Measurements from ENCODE around the gene GCH1. TPM values are rescaled to one million over a fixed set of nuclear protein-coding genes. Genes with fewer than 3 reads are reported as not detected.
"Not testable (repeated sequence)": the region's sequence is repeated elsewhere in the genome, so short reads cannot be mapped to it uniquely, and the experiment has no call there.

GCH1 gene
- total and polyA plus RNA-seq, 2 donors, result 16.4 to 22.5 TPM

DNA sequence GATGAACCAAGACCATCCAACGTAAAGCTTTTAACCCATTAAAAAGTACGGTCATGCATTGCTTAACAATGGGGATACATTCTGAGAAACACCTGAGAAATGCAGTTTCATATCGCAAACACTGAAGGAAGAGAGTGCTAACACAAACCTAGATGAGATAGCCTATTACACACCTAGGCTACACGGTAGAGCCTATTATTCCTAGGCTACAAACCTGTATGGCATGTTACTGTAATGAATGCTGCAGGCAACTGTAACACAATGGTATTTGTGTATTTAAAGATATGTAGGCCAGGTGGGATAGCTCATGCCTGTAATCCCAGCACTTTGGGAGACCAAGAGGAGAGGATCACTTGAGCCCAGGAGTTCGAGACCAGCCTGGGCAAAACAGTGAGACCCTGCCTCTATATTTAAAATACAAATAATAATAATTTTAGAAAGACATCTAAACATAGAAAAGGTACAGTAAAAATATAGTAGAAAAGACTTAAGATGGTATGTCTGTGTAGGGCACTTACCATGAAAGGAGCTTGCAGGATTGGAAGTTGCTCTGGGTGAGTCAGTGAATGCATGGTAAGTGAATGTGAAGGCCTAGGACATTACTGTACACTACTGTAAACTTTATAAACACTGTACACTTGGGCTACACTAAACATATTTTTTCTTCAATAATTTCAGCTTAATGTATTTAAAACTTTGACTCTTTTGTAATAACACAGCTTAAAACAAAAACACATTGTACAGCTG is 4.6 kb downstream of the GCH1 start:
- not testable (repeated sequence) for DNase-seq (ENCODE audit: low read depth in 6 of 9, low spot score in 9 of 9); H3K27ac ChIP-seq (ENCODE audit: low read depth in 1 of 2, low read length in 1 of 2); H3K36me3 ChIP-seq (ENCODE audit: control insufficient read depth in 2 of 2, insufficient read depth in 2 of 2, low read length in 1 of 2); H3K27me3 ChIP-seq (ENCODE audit: control insufficient read depth in 2 of 2, insufficient read depth in 1 of 2, low read length in 1 of 2); H3K4me3 ChIP-seq (ENCODE audit: low read length in 2 of 2); H3K9me3 ChIP-seq (ENCODE audit: control insufficient read depth in 2 of 2, insufficient read depth in 1 of 2, low read length in 1 of 2)
- 98% methylated on average over 5 of the region's 5 CpGs for WGBS
- peaks cover 9 to 10% of the 10 kb centered on the region in 2 donors for H3K4me1 ChIP-seq (ENCODE audit: control insufficient read depth in 2 of 2, insufficient read depth in 2 of 2, low read length in 2 of 2)

DNA sequence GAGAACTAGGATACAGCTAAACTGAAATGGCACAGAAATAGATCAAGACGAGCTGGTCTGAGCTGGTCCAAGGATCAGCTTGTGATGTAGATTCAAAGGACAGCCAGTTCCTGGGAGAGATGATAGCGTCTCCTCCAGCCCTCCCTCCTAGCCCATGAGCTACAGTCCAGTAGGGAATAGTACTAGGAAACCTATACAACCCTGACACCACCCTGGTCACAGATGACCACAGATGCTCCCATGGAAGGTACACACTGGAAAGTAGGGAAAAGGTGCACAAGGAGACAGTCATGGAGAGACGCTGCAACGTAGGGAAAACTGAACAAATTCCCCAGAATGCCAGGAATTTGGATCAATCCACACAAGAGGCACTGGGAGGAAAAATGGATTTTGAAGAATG is 6.9 kb downstream of the GCH1 start:
- Histone ChIP-seq H3K9me3 (ENCODE audit: control insufficient read depth in 2 of 2, insufficient read depth in 1 of 2, low read length in 1 of 2) (no peaks in the 10 kb centered on the region), H3K27ac (ENCODE audit: low read depth in 1 of 2, low read length in 1 of 2) (no peak overlapping the region), H3K4me1 (ENCODE audit: control insufficient read depth in 2 of 2, insufficient read depth in 2 of 2, low read length in 2 of 2) (no peaks in the 10 kb centered on the region), H3K27me3 (ENCODE audit: control insufficient read depth in 2 of 2, insufficient read depth in 1 of 2, low read length in 1 of 2) (no peaks in the 10 kb centered on the region), H3K36me3 (ENCODE audit: control insufficient read depth in 2 of 2, insufficient read depth in 2 of 2, low read length in 1 of 2) (no peaks in the 10 kb centered on the region), H3K4me3 (ENCODE audit: low read length in 2 of 2) (no peak overlapping the region)
- WGBS, result 97% methylated on average over 4 of the region's 4 CpGs
- DNase-seq (ENCODE audit: low read depth in 6 of 9, low spot score in 9 of 9), result no peak

GRCh38 chr14:54894995-54895394 is 7.6 kb downstream of the GCH1 start:
- Histone ChIP-seq H3K4me3 (ENCODE audit: low read length in 2 of 2) (no peak overlapping the region), H3K9me3 (ENCODE audit: control insufficient read depth in 2 of 2, insufficient read depth in 1 of 2, low read length in 1 of 2) (no peaks in the 10 kb centered on the region), H3K36me3 (ENCODE audit: control insufficient read depth in 2 of 2, insufficient read depth in 2 of 2, low read length in 1 of 2) (no peaks in the 10 kb centered on the region), H3K27me3 (ENCODE audit: control insufficient read depth in 2 of 2, insufficient read depth in 1 of 2, low read length in 1 of 2) (no peaks in the 10 kb centered on the region), H3K4me1 (ENCODE audit: control insufficient read depth in 2 of 2, insufficient read depth in 2 of 2, low read length in 2 of 2) (no peaks in the 10 kb centered on the region), H3K27ac (ENCODE audit: low read depth in 1 of 2, low read length in 1 of 2) (no peak overlapping the region)
- no peak for DNase-seq (ENCODE audit: low read depth in 6 of 9, low spot score in 9 of 9)
- 91% methylated on average over 3 of the region's 3 CpGs for WGBS

DNA sequence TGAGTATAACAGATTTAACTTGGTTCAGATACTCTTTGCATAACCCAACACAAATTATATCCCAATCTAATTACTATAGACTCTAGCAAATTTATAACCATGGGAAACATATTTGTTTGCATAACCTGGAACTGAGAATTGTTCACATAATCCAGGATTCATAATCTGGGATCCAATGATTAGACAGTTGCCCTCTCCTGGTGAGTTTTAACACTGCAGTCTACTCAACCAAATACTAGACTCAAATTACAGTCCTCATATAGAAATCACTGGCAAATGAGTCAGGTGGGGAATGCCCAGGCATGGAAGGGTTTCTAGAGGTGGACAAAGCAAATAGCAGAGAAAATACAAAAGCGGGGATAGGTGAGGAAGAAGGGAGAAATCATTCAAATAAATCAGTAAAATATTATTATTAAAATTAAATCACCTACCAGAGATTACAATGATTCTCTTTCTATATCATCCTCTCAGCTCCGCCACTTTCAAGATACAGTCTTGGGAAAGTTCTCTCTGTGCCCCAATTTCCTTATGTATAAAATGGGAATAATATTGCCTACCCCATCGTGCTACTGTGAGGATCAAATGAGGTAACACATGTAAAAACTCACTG is 9.4 kb downstream of the GCH1 start:
- WGBS, result 91% methylated on average over 3 of the region's 3 CpGs
- peak in 2 of 9 donors; percentile 24 to 43 for DNase-seq (ENCODE audit: low read depth in 6 of 9, low spot score in 9 of 9)
- no peaks in the 10 kb centered on the region for H3K4me1 ChIP-seq (ENCODE audit: control insufficient read depth in 2 of 2, insufficient read depth in 2 of 2, low read length in 2 of 2)

GRCh38 chr14:54891471-54892245 is 11.0 kb downstream of the GCH1 start:
- WGBS, result 84% methylated on average over 10 of the region's 10 CpGs
- no peaks in the 10 kb centered on the region for H3K9me3 ChIP-seq (ENCODE audit: control insufficient read depth in 2 of 2, insufficient read depth in 1 of 2, low read length in 1 of 2)
- no peak overlapping the region for H3K27ac ChIP-seq (ENCODE audit: low read depth in 1 of 2, low read length in 1 of 2)
- H3K4me1 ChIP-seq (ENCODE audit: control insufficient read depth in 2 of 2, insufficient read depth in 2 of 2, low read length in 2 of 2), result no peaks in the 10 kb centered on the region
- DNase-seq (ENCODE audit: low read depth in 6 of 9, low spot score in 9 of 9), result no peak
- H3K4me3 ChIP-seq (ENCODE audit: low read length in 2 of 2), result no peak overlapping the region
- H3K27me3 ChIP-seq (ENCODE audit: control insufficient read depth in 2 of 2, insufficient read depth in 1 of 2, low read length in 1 of 2), result no peaks in the 10 kb centered on the region
- no peaks in the 10 kb centered on the region for H3K36me3 ChIP-seq (ENCODE audit: control insufficient read depth in 2 of 2, insufficient read depth in 2 of 2, low read length in 1 of 2)

More for the DNA sequence above, 9.4 kb downstream of the GCH1 start:
- Histone ChIP-seq H3K27me3 (ENCODE audit: control insufficient read depth in 2 of 2, insufficient read depth in 1 of 2, low read length in 1 of 2) (no peaks in the 10 kb centered on the region), H3K4me3 (ENCODE audit: low read length in 2 of 2) (no peak overlapping the region), H3K27ac (ENCODE audit: low read depth in 1 of 2, low read length in 1 of 2) (no peak overlapping the region), H3K36me3 (ENCODE audit: control insufficient read depth in 2 of 2, insufficient read depth in 2 of 2, low read length in 1 of 2) (no peaks in the 10 kb centered on the region), H3K9me3 (ENCODE audit: control insufficient read depth in 2 of 2, insufficient read depth in 1 of 2, low read length in 1 of 2) (no peaks in the 10 kb centered on the region)

GRCh38 chr14:54890788-54891187 is 11.8 kb downstream of the GCH1 start:
- Histone ChIP-seq H3K36me3 (ENCODE audit: control insufficient read depth in 2 of 2, insufficient read depth in 2 of 2, low read length in 1 of 2) (no peaks in the 10 kb centered on the region), H3K4me3 (ENCODE audit: low read length in 2 of 2) (no peak overlapping the region), H3K27me3 (ENCODE audit: control insufficient read depth in 2 of 2, insufficient read depth in 1 of 2, low read length in 1 of 2) (no peaks in the 10 kb centered on the region), H3K27ac (ENCODE audit: low read depth in 1 of 2, low read length in 1 of 2) (no peak overlapping the region), H3K9me3 (ENCODE audit: control insufficient read depth in 2 of 2, insufficient read depth in 1 of 2, low read length in 1 of 2) (no peaks in the 10 kb centered on the region), H3K4me1 (ENCODE audit: control insufficient read depth in 2 of 2, insufficient read depth in 2 of 2, low read length in 2 of 2) (no peaks in the 10 kb centered on the region)
- WGBS, result 98% methylated on average over 1 of the region's 1 CpG
- no peak for DNase-seq (ENCODE audit: low read depth in 6 of 9, low spot score in 9 of 9)

GRCh38 chr14:54889919-54890318 is 12.7 kb downstream of the GCH1 start:
- Histone ChIP-seq H3K9me3 (ENCODE audit: control insufficient read depth in 2 of 2, insufficient read depth in 1 of 2, low read length in 1 of 2) (no peaks in the 10 kb centered on the region), H3K4me1 (ENCODE audit: control insufficient read depth in 2 of 2, insufficient read depth in 2 of 2, low read length in 2 of 2) (no peaks in the 10 kb centered on the region), H3K27ac (ENCODE audit: low read depth in 1 of 2, low read length in 1 of 2) (no peak overlapping the region), H3K27me3 (ENCODE audit: control insufficient read depth in 2 of 2, insufficient read depth in 1 of 2, low read length in 1 of 2) (no peaks in the 10 kb centered on the region), H3K4me3 (ENCODE audit: low read length in 2 of 2) (no peak overlapping the region), H3K36me3 (ENCODE audit: control insufficient read depth in 2 of 2, insufficient read depth in 2 of 2, low read length in 1 of 2) (no peaks in the 10 kb centered on the region)
- DNase-seq (ENCODE audit: low read depth in 6 of 9, low spot score in 9 of 9), result no peak
- WGBS, result 97% methylated on average over 8 of the region's 8 CpGs

- DNase-seq (ENCODE audit: low read depth in 6 of 9, low spot score in 9 of 9), result no peak
- Histone ChIP-seq H3K27ac (ENCODE audit: low read depth in 1 of 2, low read length in 1 of 2) (no peak overlapping the region), H3K4me3 (ENCODE audit: low read length in 2 of 2) (no peak overlapping the region), H3K27me3 (ENCODE audit: control insufficient read depth in 2 of 2, insufficient read depth in 1 of 2, low read length in 1 of 2) (no peaks in the 10 kb centered on the region), H3K9me3 (ENCODE audit: control insufficient read depth in 2 of 2, insufficient read depth in 1 of 2, low read length in 1 of 2) (no peaks in the 10 kb centered on the region), H3K36me3 (ENCODE audit: control insufficient read depth in 2 of 2, insufficient read depth in 2 of 2, low read length in 1 of 2) (no peaks in the 10 kb centered on the region), H3K4me1 (ENCODE audit: control insufficient read depth in 2 of 2, insufficient read depth in 2 of 2, low read length in 2 of 2) (peaks cover 0 to 2% of the 10 kb centered on the region in 2 donors)
- WGBS, result 94% methylated on average over 6 of the region's 6 CpGs
Measured at GRCh38 chr14:54882521-54882920, 20.1 kb downstream of the GCH1 start.
